IMR-90 (cell line): ENCODE measurements around the gene PTPRN2. TPM values are rescaled to one million over a fixed set of nuclear protein-coding genes. Genes with fewer than 3 reads are reported as not detected.

Source experiments
- ATAC-seq: fragments of 200-7000 bp; cut with Tn5 transposase; 2 replicates; pipeline ENCODE4 v1.9.1; 2020; ENCODE audit warnings: low read depth, mild to moderate bottlenecking, moderate library complexity
- BruUV-seq: library from RNA; stranded (reverse); fragments of 400-500 nt; replicated peaks from 2 replicates; lab custom pipeline; 2021; lab: Mats Ljungman, UMichigan
- CTCF ChIA-PET: fragments of 300-600 bp; formaldehyde crosslinking; extraction: SDS; loops from one replicate; lab custom pipeline; 2021; ENCODE audit warnings: antibody characterized with exemption; lab: Yijun Ruan, JAX
- POLR2A ChIA-PET: fragments of 300-600 bp; sonication (Branson Sonifier 250); formaldehyde crosslinking; loops from one replicate; lab custom pipeline; 2022; ENCODE audit warnings: antibody characterized with exemption; ENCODE audit not compliant: unreplicated experiment; lab: Charles Lee
- DNase-seq: peaks from one replicate; pipeline ENCODE4 v3.0.0; 2013
- H2AFZ ChIP-seq: replicated peaks from 2 replicates; pipeline ENCODE3; 2013; ENCODE audit warnings: low read length, mild to moderate bottlenecking; ENCODE audit not compliant: poor library complexity
- H2AK5ac ChIP-seq: 2 replicates; pipeline ENCODE4 v1.6.1; 2013; ENCODE audit warnings: low read depth, low read length, inconsistent platforms
- H2AK9ac ChIP-seq: replicated peaks from 2 replicates; pipeline ENCODE3; 2013; ENCODE audit warnings: mild to moderate bottlenecking, low read depth, low read length, moderate library complexity; ENCODE audit not compliant: poor library complexity
- H2BK120ac ChIP-seq: 2 replicates; pipeline ENCODE4 v1.6.1; 2013; ENCODE audit warnings: low read depth, low read length, inconsistent platforms
- H2BK15ac ChIP-seq: 3 replicates; pipeline ENCODE4 v1.6.1; 2013; ENCODE audit warnings: low read depth, low read length, inconsistent platforms
- H2BK20ac ChIP-seq: 2 replicates; pipeline ENCODE4 v1.6.1; 2013; ENCODE audit warnings: low read depth, mild to moderate bottlenecking, inconsistent platforms, low read length, moderate library complexity
- H2BK5ac ChIP-seq: 2 replicates; pipeline ENCODE4 v1.6.1; 2013; ENCODE audit warnings: mild to moderate bottlenecking, low read depth, low read length, inconsistent platforms; ENCODE audit not compliant: poor library complexity, severe bottlenecking
- H3K14ac ChIP-seq: replicated peaks from 2 replicates; pipeline ENCODE4 v1.6.1; 2013; ENCODE audit warnings: low read depth, low read length, inconsistent platforms
- H3K18ac ChIP-seq: 2 replicates; pipeline ENCODE4 v1.6.1; 2013; ENCODE audit warnings: low read depth, low read length, control low read depth
- H3K23ac ChIP-seq: 2 replicates; pipeline ENCODE4 v1.6.1; 2013; ENCODE audit warnings: low read depth, low read length, inconsistent platforms
- H3K27ac ChIP-seq: 2 replicates; pipeline ENCODE4 v1.5.1; 2013; ENCODE audit warnings: mild to moderate bottlenecking, control low read depth, low read length; ENCODE audit not compliant: insufficient read depth
- H3K27me3 ChIP-seq: 2 replicates; pipeline ENCODE4 v1.6.1; 2013; ENCODE audit warnings: low read length; ENCODE audit not compliant: control insufficient read depth, insufficient read depth
- H3K36me3 ChIP-seq: 2 replicates; pipeline ENCODE4 v1.6.1; 2013; ENCODE audit warnings: low read length, mixed read lengths; ENCODE audit not compliant: control insufficient read depth, insufficient read depth
- H3K4ac ChIP-seq: 2 replicates; pipeline ENCODE4 v1.6.1; 2013; ENCODE audit warnings: low read depth, low read length, inconsistent platforms
- H3K4me1 ChIP-seq: 2 replicates; pipeline ENCODE4 v1.6.1; 2013; ENCODE audit warnings: low read length, mixed read lengths; ENCODE audit not compliant: control insufficient read depth, insufficient read depth
- H3K4me2 ChIP-seq: 2 replicates; pipeline ENCODE4 v1.6.1; 2013; ENCODE audit warnings: low read depth, mild to moderate bottlenecking, control low read depth, low read length, moderate library complexity
- H3K4me3 ChIP-seq: 2 replicates; pipeline ENCODE4 v1.5.1; 2013; ENCODE audit warnings: low read depth, mild to moderate bottlenecking, control low read depth, low read length, moderate library complexity; ENCODE audit not compliant: insufficient read depth
- H3K56ac ChIP-seq: 2 replicates; pipeline ENCODE4 v1.6.1; 2013; ENCODE audit warnings: low read length, inconsistent platforms; ENCODE audit not compliant: insufficient read depth; ENCODE audit errors: extremely low read depth
- H3K79me1 ChIP-seq, 2 experiments: 2 replicates each; pipeline ENCODE4 v1.6.1; 2013; ENCODE audit warnings: low read length in 2 of 2, inconsistent platforms in 1 of 2, low read depth in 1 of 2
- H3K9ac ChIP-seq: 2 replicates; pipeline ENCODE4 v1.6.1; 2013; ENCODE audit warnings: low read depth, low read length, control low read depth
- H3K9me1 ChIP-seq: 2 replicates; pipeline ENCODE4 v1.6.1; 2013; ENCODE audit warnings: low read length, inconsistent platforms; ENCODE audit not compliant: insufficient read depth
- H3K9me3 ChIP-seq: 2 replicates; pipeline ENCODE4 v1.6.1; 2013; ENCODE audit warnings: low read length; ENCODE audit not compliant: control insufficient read depth, insufficient read depth
- H4K20me1 ChIP-seq: 2 replicates; pipeline ENCODE4 v1.6.1; 2013; ENCODE audit warnings: low read length, inconsistent platforms; ENCODE audit not compliant: insufficient read depth
- H4K5ac ChIP-seq: 2 replicates; pipeline ENCODE4 v1.6.1; 2013; ENCODE audit warnings: mild to moderate bottlenecking, low read depth, low read length, control low read depth
- H4K8ac ChIP-seq, 2 experiments: 2 replicates each; pipeline ENCODE4 v1.6.1; 2013; ENCODE audit warnings: low read depth in 2 of 2, low read length in 2 of 2, control low read depth in 1 of 2, inconsistent platforms in 1 of 2
- H4K91ac ChIP-seq: 2 replicates; pipeline ENCODE4 v1.6.1; 2013; ENCODE audit warnings: low read depth, low read length, inconsistent platforms; ENCODE audit not compliant: insufficient read depth
- BHLHE40 ChIP-seq: fragments of 150-350 bp; IDR thresholded peaks from 2 replicates; pipeline ENCODE4 v1.6.1; 2016; ENCODE audit warnings: mild to moderate bottlenecking, low read depth, low read length
- CEBPB ChIP-seq: IDR thresholded peaks from 2 replicates; pipeline ENCODE4 v1.6.1; 2012; ENCODE audit warnings: low read depth, low read length, improper control_type of control experiment
- CHD1 ChIP-seq: IDR thresholded peaks from 2 replicates; pipeline ENCODE4 v1.6.1; 2012; ENCODE audit warnings: low read depth, low read length, improper control_type of control experiment
- CTCF ChIP-seq: conservative IDR thresholded peaks from 2 replicates; pipeline ENCODE4 v1.5.1; 2012; ENCODE audit warnings: mild to moderate bottlenecking, low read depth, low read length, improper control_type of control experiment
- MAFK ChIP-seq: IDR thresholded peaks from 2 replicates; pipeline ENCODE4 v1.6.1; 2012; ENCODE audit warnings: low read depth, low read length, improper control_type of control experiment
- MAZ ChIP-seq: IDR thresholded peaks from 2 replicates; pipeline ENCODE4 v1.6.1; 2012; ENCODE audit warnings: low read depth, mild to moderate bottlenecking, low read length, improper control_type of control experiment, moderate library complexity, borderline replicate concordance
- NFE2L2 ChIP-seq: fragments of 150-350 bp; IDR thresholded peaks from 2 replicates; pipeline ENCODE4 v1.6.1; 2016; ENCODE audit warnings: low read depth, mild to moderate bottlenecking, low read length
- POLR2A ChIP-seq: IDR thresholded peaks from 2 replicates; pipeline ENCODE4 v1.6.1; 2012; ENCODE audit warnings: mild to moderate bottlenecking, low read depth, low read length
- RCOR1 ChIP-seq: IDR thresholded peaks from 2 replicates; pipeline ENCODE4 v1.6.1; 2012; ENCODE audit warnings: mild to moderate bottlenecking, low read length, improper control_type of control experiment; ENCODE audit not compliant: insufficient replicate concordance
- RFX5 ChIP-seq: IDR thresholded peaks from 2 replicates; pipeline ENCODE4 v1.8.0; 2012; ENCODE audit warnings: low read depth, mild to moderate bottlenecking, low read length, moderate library complexity
- SMC3 ChIP-seq: fragments of 150-350 bp; IDR thresholded peaks from 2 replicates; pipeline ENCODE4 v1.6.1; 2016; ENCODE audit warnings: low read depth, mild to moderate bottlenecking, antibody characterized with exemption, low read length, moderate library complexity
- WGBS, 2 experiments: methylation state at CpG; one replicate each; pipeline versions ENCODE4 v1.1.5 to v1.1.7; 2013; ENCODE audit warnings: missing lambda C conversion rate in 2 of 2; ENCODE audit not compliant: insufficient read length in 1 of 2; ENCODE audit errors: extremely low coverage in 2 of 2; 5-methylcytosine and 5-hydroxymethylcytosine counted together
- dilution Hi-C: fragments of 300-500 bp; cut with HindIII; formaldehyde crosslinking; loops from one replicate; pipeline ENCODE4 v1.14.3; 2018; ENCODE audit warnings: low sequenced_read_pairs; ENCODE audit not compliant: unreplicated experiment
- in situ Hi-C: fragments of 300-500 bp; cut with MboI; formaldehyde crosslinking; loops from 3 replicates; pipeline ENCODE4 v1.14.3; 2019; ENCODE audit warnings: low sequenced_read_pairs, inconsistent platforms, mixed read lengths
- intact Hi-C: fragments of 100-400 bp; cut with micrococcal nuclease; formaldehyde crosslinking; loops from 2 replicates; pipeline ENCODE4 v1.10.0; 2022
- polyA plus RNA-seq, 3 experiments: library from polyadenylated mRNA; depleted of rRNA; stranded (reverse); fragments of >200 nt; gene quantifications; 2 replicates each; pipeline ENCODE4 v1.2.3, GENCODE V29; 2012; ENCODE audit warnings: low replicate concordance in 1 of 3
- total RNA-seq: library from RNA; depleted of rRNA; stranded (reverse); fragments of >200 nt; gene quantifications from 2 replicates; pipeline ENCODE4 v1.2.3, GENCODE V29; 2012
- TF ChIP-seq, protein P1 (sequence below): fragments of 150-350 bp; IDR thresholded peaks from 2 replicates; pipeline ENCODE4 v1.6.1; 2017; ENCODE audit warnings: mild to moderate bottlenecking, antibody characterized with exemption, low read length, low read depth
- TF ChIP-seq, protein P2 (sequence below): fragments of 150-350 bp; IDR thresholded peaks from 2 replicates; pipeline ENCODE4 v1.6.1; 2016; ENCODE audit warnings: low read depth, mild to moderate bottlenecking, low read length, moderate library complexity, borderline replicate concordance

The PTPRN2 gene
- total and polyA plus RNA-seq, 2 of the 4 experiments (the other 2 are of a cell fraction) = 0.03 TPM; not detected in 1

DNA sequence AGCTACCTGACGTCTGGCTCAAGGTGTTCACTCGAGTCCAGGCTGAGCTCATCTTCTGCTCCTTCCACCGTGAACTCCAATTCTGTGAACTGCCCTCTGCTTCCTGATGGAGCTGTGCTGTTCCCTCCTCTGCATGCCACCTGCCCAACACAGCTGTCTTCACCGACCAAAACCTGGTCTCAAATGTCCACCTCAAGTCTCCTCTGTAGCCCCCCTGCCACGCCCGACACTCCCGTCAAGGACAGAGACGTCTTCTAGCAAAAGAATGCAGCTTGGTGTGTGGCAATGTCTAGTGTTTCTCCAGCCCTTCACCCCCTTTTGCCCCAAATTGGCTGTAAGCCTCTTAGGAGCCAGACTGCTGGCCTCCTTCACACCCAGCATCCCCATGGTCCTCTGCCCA lies 945.8 kb downstream of the PTPRN2 start:
- Histone ChIP-seq H3K36me3 (no peaks in the 10 kb centered on the region), H2BK120ac (no peak overlapping the region), H4K8ac (no peak overlapping the region), H3K4me3 (no peak overlapping the region), H2AK9ac (no peak overlapping the region), H2BK5ac (no peak overlapping the region), H3K14ac (no peak overlapping the region), H3K18ac (no peak overlapping the region), H3K4ac (no peak overlapping the region), H3K56ac (no peak overlapping the region), H2AK5ac (no peak overlapping the region), H3K4me2 (no peak overlapping the region), H3K27me3 (no peaks in the 10 kb centered on the region), H3K27ac (no peak overlapping the region), H3K9ac (no peak overlapping the region), H2BK20ac (no peak overlapping the region), H3K23ac (no peak overlapping the region), H2BK15ac (no peak overlapping the region), H4K5ac (no peak overlapping the region), H3K9me1 (no peaks in the 10 kb centered on the region), H4K91ac (no peak overlapping the region), H3K4me1 (no peaks in the 10 kb centered on the region), H2AFZ (no peak overlapping the region), H3K79me1 (no peaks in the 10 kb centered on the region), H3K9me3 (peaks cover 46% of the 10 kb centered on the region), H4K20me1 (no peaks in the 10 kb centered on the region)
- POLR2A ChIA-PET = interaction anchor here (0.6 kb wide), 1 partner anchor 563 kb away, joined by 3 read pairs; no protein-coding TSS in a partner anchor
- in situ Hi-C loops = no loop called here
- intact Hi-C loops = no loop called here
- no peak for TF ChIP-seq CEBPB
- no peak for TF ChIP-seq BHLHE40
- no peak for TF ChIP-seq NFE2L2
- no peak for TF ChIP-seq CTCF
- no peak for TF ChIP-seq POLR2A
- TF ChIP-seq RCOR1 = no peak
- no peak for TF ChIP-seq MAFK
- TF ChIP-seq MAZ = no peak
- TF ChIP-seq, protein P1, sequence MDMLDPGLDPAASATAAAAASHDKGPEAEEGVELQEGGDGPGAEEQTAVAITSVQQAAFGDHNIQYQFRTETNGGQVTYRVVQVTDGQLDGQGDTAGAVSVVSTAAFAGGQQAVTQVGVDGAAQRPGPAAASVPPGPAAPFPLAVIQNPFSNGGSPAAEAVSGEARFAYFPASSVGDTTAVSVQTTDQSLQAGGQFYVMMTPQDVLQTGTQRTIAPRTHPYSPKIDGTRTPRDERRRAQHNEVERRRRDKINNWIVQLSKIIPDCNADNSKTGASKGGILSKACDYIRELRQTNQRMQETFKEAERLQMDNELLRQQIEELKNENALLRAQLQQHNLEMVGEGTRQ = no peak
- TF ChIP-seq CHD1 = no peak
- TF ChIP-seq, protein P2, sequence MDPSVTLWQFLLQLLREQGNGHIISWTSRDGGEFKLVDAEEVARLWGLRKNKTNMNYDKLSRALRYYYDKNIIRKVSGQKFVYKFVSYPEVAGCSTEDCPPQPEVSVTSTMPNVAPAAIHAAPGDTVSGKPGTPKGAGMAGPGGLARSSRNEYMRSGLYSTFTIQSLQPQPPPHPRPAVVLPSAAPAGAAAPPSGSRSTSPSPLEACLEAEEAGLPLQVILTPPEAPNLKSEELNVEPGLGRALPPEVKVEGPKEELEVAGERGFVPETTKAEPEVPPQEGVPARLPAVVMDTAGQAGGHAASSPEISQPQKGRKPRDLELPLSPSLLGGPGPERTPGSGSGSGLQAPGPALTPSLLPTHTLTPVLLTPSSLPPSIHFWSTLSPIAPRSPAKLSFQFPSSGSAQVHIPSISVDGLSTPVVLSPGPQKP = no peak
- TF ChIP-seq SMC3 = no peak
- no peak for TF ChIP-seq RFX5
- BruUV-seq = no TSS peak
- dilution Hi-C loops = no loop called here
- DNase-seq (no peak), ATAC-seq (no peak)
- WGBS, 2 experiments = 61% methylated on average over 4 of the region's 8 CpGs; no CpG with 5 or more reads in 1 of the 2 experiments
- CTCF ChIA-PET = no interaction called here
